Activated T-cell treated with anti-CD3 and anti-CD28 coated beads, Interleukin-2, amount 50 U/mL, for 72 hours (primary cell): Measurements from ENCODE around the gene OR10A2. TPM values are rescaled to one million over a fixed set of nuclear protein-coding genes. Genes with fewer than 3 reads are reported as not detected.
"Not testable (repeated sequence)": the region's sequence is repeated elsewhere in the genome, so short reads cannot be mapped to it uniquely, and the experiment has no call there.

ENCODE experiments used
- ATAC-seq, 2 donors: fragments of 150-1000 bp; cut with Tn5 transposase; replicated peaks in 1 of 2; 2 replicates each; pipeline ENCODE4 v1.10.0; 2021; ENCODE audit warnings: moderate library complexity in 2 of 2, mild to moderate bottlenecking in 1 of 2
- DNase-seq, 2 donors: peaks; one replicate each; pipeline ENCODE4 v3.0.0; 2021 to 2022; ENCODE audit warnings: mixed read lengths in 1 of 2
- H3K27ac Mint-ChIP-seq: one replicate; pipeline ENCODE4 v1.8.0; 2022; ENCODE audit warnings: mild to moderate bottlenecking, moderate library complexity, mixed read lengths
- H3K27me3 Mint-ChIP-seq: one replicate; pipeline ENCODE4 v1.8.0; 2022; ENCODE audit warnings: low read depth, mixed read lengths
- H3K36me3 Mint-ChIP-seq, 2 donors: one replicate each; pipeline ENCODE4 v1.8.0; 2022; ENCODE audit warnings: mixed read lengths in 2 of 2, mild to moderate bottlenecking in 1 of 2; ENCODE audit not compliant: insufficient read depth in 2 of 2
- H3K4me1 Mint-ChIP-seq: one replicate; pipeline ENCODE4 v1.8.0; 2022; ENCODE audit warnings: low read depth, mixed read lengths
- H3K4me3 Mint-ChIP-seq, 2 donors: one replicate each; pipeline ENCODE4 v1.8.0; 2022; ENCODE audit warnings: mild to moderate bottlenecking in 2 of 2, mixed read lengths in 2 of 2, moderate library complexity in 2 of 2
- H3K9me3 Mint-ChIP-seq, 2 donors: one replicate each; pipeline ENCODE4 v1.8.0; 2022; ENCODE audit warnings: mixed read lengths in 2 of 2
- total RNA-seq, 2 donors: library from RNA; stranded (reverse); gene quantifications; one replicate each; pipeline ENCODE4 v1.2.3, GENCODE V29; 2022

The OR10A2 gene
- total RNA-seq, 2 donors from 2014 or later = not detected

- Mint-ChIP-seq H3K36me3 (peaks cover 6 to 7% of the 10 kb centered on the region in 2 donors), H3K27ac (no peak overlapping the region), H3K9me3 (peaks cover 9 to 11% of the 10 kb centered on the region in 2 donors), H3K4me1 (no peaks in the 10 kb centered on the region), H3K27me3 (peaks cover 21% of the 10 kb centered on the region), H3K4me3 (no peak overlapping the region)
- ATAC-seq = no peak
- DNase-seq = no peak
Measured at GRCh38 chr11:6850526-6850925, 12.3 kb upstream of the OR10A2 start.

GRCh38 chr11:6854801-6855200, 8.1 kb upstream of the OR10A2 start:
- not testable (repeated sequence) for H3K27me3 Mint-ChIP-seq, DNase-seq, H3K4me3 Mint-ChIP-seq, H3K27ac Mint-ChIP-seq, ATAC-seq
- H3K4me1 Mint-ChIP-seq = peaks cover 14% of the 10 kb centered on the region
- peaks cover 6 to 16% of the 10 kb centered on the region in 2 donors for H3K9me3 Mint-ChIP-seq
- peaks cover 7 to 11% of the 10 kb centered on the region in 2 donors for H3K36me3 Mint-ChIP-seq

- no peak for DNase-seq
- Mint-ChIP-seq H3K27me3 (peaks cover 9% of the 10 kb centered on the region), H3K4me3 (no peak overlapping the region), H3K36me3 (peaks cover 7 to 9% of the 10 kb centered on the region in 2 donors), H3K9me3 (peaks cover 6 to 12% of the 10 kb centered on the region in 2 donors), H3K27ac (no peak overlapping the region), H3K4me1 (peaks cover 14% of the 10 kb centered on the region)
- ATAC-seq = no peak
Measured at GRCh38 chr11:6855971-6856541, 6.8 kb upstream of the OR10A2 start.

GRCh38 chr11:6856871-6857270, 6.0 kb upstream of the OR10A2 start:
- no peak for DNase-seq
- peak; percentile 91 to 93 for ATAC-seq
- H3K4me1 Mint-ChIP-seq = peaks cover 14% of the 10 kb centered on the region
- H3K36me3 Mint-ChIP-seq = peaks cover 9% of the 10 kb centered on the region in 2 donors
- H3K27me3 Mint-ChIP-seq = peaks cover 15% of the 10 kb centered on the region
- peak overlapping the region in 1 of 2 donors; percentile 4 for H3K4me3 Mint-ChIP-seq
- H3K27ac Mint-ChIP-seq = no peak overlapping the region
- peaks cover 6 to 9% of the 10 kb centered on the region in 2 donors for H3K9me3 Mint-ChIP-seq

- H3K4me3 Mint-ChIP-seq = no peak overlapping the region
Measured at GRCh38 chr11:6864438-6864837, 1.6 kb downstream of the OR10A2 start.

GRCh38 chr11:6871278-6871677, 8.4 kb downstream of the OR10A2 start:
- DNase-seq (no peak), ATAC-seq (no peak)
- H3K27ac Mint-ChIP-seq = no peak overlapping the region
- peaks cover 25% of the 10 kb centered on the region for H3K27me3 Mint-ChIP-seq
- H3K4me3 Mint-ChIP-seq = no peak overlapping the region
- H3K9me3 Mint-ChIP-seq = no peaks in the 10 kb centered on the region
- H3K4me1 Mint-ChIP-seq = no peaks in the 10 kb centered on the region
- H3K36me3 Mint-ChIP-seq = no peaks in the 10 kb centered on the region

More at GRCh38 chr11:6864438-6864837, 1.6 kb downstream of the OR10A2 start:
- H3K36me3 Mint-ChIP-seq = peaks cover 2 to 3% of the 10 kb centered on the region in 2 donors
- no peaks in the 10 kb centered on the region for H3K4me1 Mint-ChIP-seq
- ATAC-seq (no peak), DNase-seq (no peak)
- H3K9me3 Mint-ChIP-seq = peaks cover 2 to 3% of the 10 kb centered on the region in 2 donors
- H3K27ac Mint-ChIP-seq = no peak overlapping the region
- peaks cover 11% of the 10 kb centered on the region for H3K27me3 Mint-ChIP-seq

GRCh38 chr11:6875761-6876160, 12.9 kb downstream of the OR10A2 start:
- no peaks in the 10 kb centered on the region for H3K36me3 Mint-ChIP-seq
- no peak overlapping the region for H3K4me3 Mint-ChIP-seq
- no peak overlapping the region for H3K27ac Mint-ChIP-seq

GRCh38 chr11:6876325-6876724, 13.5 kb downstream of the OR10A2 start, which contains the start of gene OR10A4:
Gene OR10A4, plus strand, starts transcription at chr11:6876625. Its CDS starts 23 bp downstream, at chr11:6876648.
- DNase-seq (no peak), ATAC-seq (no peak)
- Mint-ChIP-seq H3K4me3 (no peak within 1 kb of the TSS), H3K27ac (no peak within 1 kb of the TSS), H3K27me3 (peaks cover 25% of the 10 kb centered on the region), H3K36me3 (no peaks in the 10 kb centered on the region), H3K4me1 (no peaks in the 10 kb centered on the region), H3K9me3 (no peaks in the 10 kb centered on the region)

More at GRCh38 chr11:6875761-6876160, 12.9 kb downstream of the OR10A2 start:
- no peaks in the 10 kb centered on the region for H3K9me3 Mint-ChIP-seq
- DNase-seq (no peak), ATAC-seq (no peak)
- H3K4me1 Mint-ChIP-seq = no peaks in the 10 kb centered on the region
- peaks cover 25% of the 10 kb centered on the region for H3K27me3 Mint-ChIP-seq

- Mint-ChIP-seq H3K36me3 (no peaks in the 10 kb centered on the region), H3K27me3 (peaks cover 25% of the 10 kb centered on the region), H3K27ac (no peak overlapping the region), H3K4me1 (no peaks in the 10 kb centered on the region), H3K9me3 (no peaks in the 10 kb centered on the region), H3K4me3 (no peak overlapping the region)
- no peak for DNase-seq
- ATAC-seq = no peak
Measured at GRCh38 chr11:6876914-6877313, 14.1 kb downstream of the OR10A2 start.

GRCh38 chr11:6882751-6883150, 19.9 kb downstream of the OR10A2 start:
- no peak for DNase-seq
- Mint-ChIP-seq H3K27ac (no peak overlapping the region), H3K36me3 (no peaks in the 10 kb centered on the region), H3K27me3 (peaks cover 9% of the 10 kb centered on the region), H3K4me1 (no peaks in the 10 kb centered on the region), H3K9me3 (no peaks in the 10 kb centered on the region), H3K4me3 (no peak overlapping the region)
- no peak for ATAC-seq

GRCh38 chr11:6887711-6888110, 24.9 kb downstream of the OR10A2 start:
- not testable (repeated sequence) for DNase-seq, ATAC-seq, H3K27me3 Mint-ChIP-seq, H3K27ac Mint-ChIP-seq, H3K4me1 Mint-ChIP-seq, H3K4me3 Mint-ChIP-seq, H3K9me3 Mint-ChIP-seq, H3K36me3 Mint-ChIP-seq

- H3K9me3 Mint-ChIP-seq = no peaks in the 10 kb centered on the region
- ATAC-seq (no peak), DNase-seq (no peak)
- H3K36me3 Mint-ChIP-seq = no peaks in the 10 kb centered on the region
- peaks cover 6% of the 10 kb centered on the region for H3K27me3 Mint-ChIP-seq
- H3K4me1 Mint-ChIP-seq = no peaks in the 10 kb centered on the region
- no peak overlapping the region for H3K27ac Mint-ChIP-seq
- no peak overlapping the region for H3K4me3 Mint-ChIP-seq
Measured at GRCh38 chr11:6888830-6889229, 26.0 kb downstream of the OR10A2 start.

GRCh38 chr11:6889835-6890234, 27.0 kb downstream of the OR10A2 start:
- no peak overlapping the region for H3K27ac Mint-ChIP-seq
- H3K9me3 Mint-ChIP-seq = no peaks in the 10 kb centered on the region
- ATAC-seq (no peak), DNase-seq (no peak)
- H3K27me3 Mint-ChIP-seq = no peaks in the 10 kb centered on the region
- H3K4me3 Mint-ChIP-seq = no peak overlapping the region
- H3K36me3 Mint-ChIP-seq = no peaks in the 10 kb centered on the region
- no peaks in the 10 kb centered on the region for H3K4me1 Mint-ChIP-seq

- H3K4me1 Mint-ChIP-seq = no peaks in the 10 kb centered on the region
- no peak within 1 kb of the TSS for H3K4me3 Mint-ChIP-seq
- no peak within 1 kb of the TSS for H3K27ac Mint-ChIP-seq
- H3K9me3 Mint-ChIP-seq = no peaks in the 10 kb centered on the region
- no peak for DNase-seq
- no peak for ATAC-seq
- no peaks in the 10 kb centered on the region for H3K36me3 Mint-ChIP-seq
- H3K27me3 Mint-ChIP-seq = no peaks in the 10 kb centered on the region
Measured at GRCh38 chr11:6892400-6892799, 29.5 kb downstream of the OR10A2 start, which contains the start of gene OR2D2. Gene OR2D2, minus strand, starts transcription at chr11:6892500. Its CDS starts 0 bp downstream, at chr11:6892500.
